Measurements from ENCODE around the gene TCP11. TPM values are rescaled to one million over a fixed set of nuclear protein-coding genes. Genes with fewer than 3 reads are reported as not detected.
"Not testable (repeated sequence)": the region's sequence is repeated elsewhere in the genome, so short reads cannot be mapped to it uniquely, and the experiment has no call there.

Gene TCP11
- total RNA-seq, 1 donor from 2014 or later, result not detected

DNA sequence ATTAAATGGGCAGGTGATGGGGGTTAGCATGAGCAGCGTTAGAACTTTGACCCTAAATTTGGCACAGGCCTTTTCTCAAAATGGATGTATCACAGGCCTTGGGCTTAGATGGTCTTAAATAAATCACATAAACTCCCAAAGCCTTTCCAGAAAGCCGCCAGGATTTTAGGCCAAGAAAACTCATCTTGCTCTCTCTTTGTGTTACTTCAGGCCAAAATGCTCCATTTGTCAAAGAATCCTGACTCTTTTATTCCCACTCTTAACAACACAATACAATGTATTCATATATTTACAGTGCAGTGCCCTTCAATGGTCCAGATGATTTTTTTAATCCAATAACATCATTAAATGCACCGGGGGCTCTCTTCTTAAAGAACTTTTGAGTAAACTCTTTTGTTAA, 5.9 kb upstream of the TCP11 start:
- peaks cover 30% of the 10 kb centered on the region for H3K4me1 Mint-ChIP-seq
- no peaks in the 10 kb centered on the region for H3K36me3 Mint-ChIP-seq (ENCODE audit: low read depth)
- intact Hi-C loops (cut with micrococcal nuclease), result no loop called here
- H3K9me3 Mint-ChIP-seq, result no peaks in the 10 kb centered on the region
- peaks cover 3% of the 10 kb centered on the region for H3K27me3 Mint-ChIP-seq
- no peak for DNase-seq
- no peak overlapping the region for H3K4me3 Mint-ChIP-seq
- H3K27ac Mint-ChIP-seq, result no peak overlapping the region

- peak; percentile 72 for DNase-seq
- intact Hi-C loops (cut with micrococcal nuclease), result loop anchor here (1.0 kb wide), 1 partner anchor 59 kb away; no protein-coding TSS in a partner anchor
- H3K36me3 Mint-ChIP-seq (ENCODE audit: low read depth), result no peaks in the 10 kb centered on the region
Observed at GRCh38 chr6:35146453-35146852, 5.3 kb upstream of the TCP11 start.

DNA sequence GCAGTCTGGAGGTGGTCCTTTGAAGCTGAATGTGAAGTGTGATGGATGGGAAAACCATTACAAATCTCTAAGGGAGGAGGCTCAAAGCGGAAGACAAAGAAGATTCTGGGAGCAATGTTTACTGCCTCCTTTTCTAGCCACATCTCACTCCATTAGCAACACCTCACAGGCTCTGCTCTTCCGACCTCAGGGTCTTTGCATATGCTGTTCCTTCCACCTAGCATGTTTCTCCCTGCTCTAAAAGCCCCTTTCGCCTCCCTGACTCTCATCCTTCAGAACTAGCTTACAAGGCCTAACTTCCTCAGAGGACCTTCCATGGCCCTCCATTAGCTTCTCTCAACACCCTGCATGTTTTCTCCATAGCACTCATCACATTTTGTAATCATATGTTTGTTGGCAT, 4.6 kb upstream of the TCP11 start:
- Mint-ChIP-seq H3K9me3 (no peaks in the 10 kb centered on the region), H3K36me3 (ENCODE audit: low read depth) (no peaks in the 10 kb centered on the region), H3K27ac (no peak overlapping the region), H3K27me3 (peaks cover 6% of the 10 kb centered on the region), H3K4me1 (peaks cover 34% of the 10 kb centered on the region), H3K4me3 (no peak overlapping the region)
- no peak for DNase-seq
- intact Hi-C loops (cut with micrococcal nuclease), result loop anchor here (1.0 kb wide), 1 partner anchor 60 kb away; no protein-coding TSS in a partner anchor

More at GRCh38 chr6:35146453-35146852, 5.3 kb upstream of the TCP11 start:
- no peaks in the 10 kb centered on the region for H3K9me3 Mint-ChIP-seq
- no peak overlapping the region for H3K4me3 Mint-ChIP-seq
- H3K4me1 Mint-ChIP-seq, result peaks cover 33% of the 10 kb centered on the region
- peaks cover 6% of the 10 kb centered on the region for H3K27me3 Mint-ChIP-seq
- no peak overlapping the region for H3K27ac Mint-ChIP-seq

DNA sequence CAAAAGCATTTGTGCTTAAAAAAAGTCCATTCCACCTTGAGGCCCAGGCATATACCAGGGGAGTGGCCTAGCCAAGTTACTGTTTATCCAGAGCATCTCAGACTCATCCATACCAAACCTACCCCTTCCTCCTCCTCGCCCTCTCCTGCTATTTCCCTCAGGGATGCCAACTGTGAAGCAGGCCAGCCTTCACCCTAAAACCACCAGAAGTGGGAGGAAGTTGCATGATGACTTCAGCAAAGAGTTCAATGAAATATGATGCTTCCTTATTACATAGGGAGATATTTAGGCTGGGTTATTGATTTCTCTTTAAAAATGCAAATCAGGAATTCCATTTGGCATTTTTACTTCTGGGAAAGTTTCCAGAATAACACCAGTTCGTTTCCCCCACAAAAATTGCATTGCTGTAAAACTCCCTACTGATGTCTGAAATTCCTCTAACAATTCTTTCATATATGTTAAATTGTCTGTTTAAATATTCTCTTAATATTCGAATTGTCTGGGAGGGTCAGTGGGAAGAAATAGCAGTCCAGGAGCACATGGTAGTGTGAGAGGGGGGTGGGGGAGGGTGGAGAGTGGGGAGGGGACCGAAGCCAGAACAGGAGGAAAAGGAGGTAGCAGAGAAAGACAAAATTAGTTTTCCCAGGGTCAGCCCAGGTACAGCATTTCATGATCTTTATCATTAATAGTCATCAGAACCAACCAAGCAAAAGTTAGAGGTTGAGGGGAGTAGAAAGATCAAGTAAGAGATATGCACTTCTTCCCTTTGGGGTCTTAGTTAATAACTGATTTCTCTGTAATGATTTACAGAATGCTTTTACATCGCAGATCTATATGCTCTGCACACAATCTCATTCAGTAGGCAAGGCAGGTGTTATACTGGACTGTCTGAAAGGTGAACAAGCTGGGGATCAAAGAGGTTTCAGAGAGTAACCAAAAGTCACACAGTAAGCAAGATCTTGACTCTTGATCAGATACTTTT, 1.7 kb upstream of the TCP11 start:
- Mint-ChIP-seq H3K27ac (no peak overlapping the region), H3K4me3 (no peak overlapping the region), H3K9me3 (no peaks in the 10 kb centered on the region), H3K27me3 (peaks cover 25% of the 10 kb centered on the region), H3K4me1 (peaks cover 25% of the 10 kb centered on the region), H3K36me3 (ENCODE audit: low read depth) (no peaks in the 10 kb centered on the region)
- no peak for DNase-seq
- intact Hi-C loops (cut with micrococcal nuclease), result no loop called here

- intact Hi-C loops (cut with micrococcal nuclease), result loop anchor here (2.0 kb wide), 2 partner anchors 100 to 154 kb away; no protein-coding TSS in a partner anchor
- peak overlapping the region; percentile 45 for H3K4me3 Mint-ChIP-seq
- H3K9me3 Mint-ChIP-seq, result no peaks in the 10 kb centered on the region
- no peak for DNase-seq
- H3K36me3 Mint-ChIP-seq (ENCODE audit: low read depth), result no peaks in the 10 kb centered on the region
- H3K4me1 Mint-ChIP-seq, result peaks cover 19% of the 10 kb centered on the region
- H3K27me3 Mint-ChIP-seq, result peaks cover 26% of the 10 kb centered on the region
- peak overlapping the region; percentile 31 for H3K27ac Mint-ChIP-seq
Observed at GRCh38 chr6:35140639-35141006, 516 bp downstream of the TCP11 start.

DNA sequence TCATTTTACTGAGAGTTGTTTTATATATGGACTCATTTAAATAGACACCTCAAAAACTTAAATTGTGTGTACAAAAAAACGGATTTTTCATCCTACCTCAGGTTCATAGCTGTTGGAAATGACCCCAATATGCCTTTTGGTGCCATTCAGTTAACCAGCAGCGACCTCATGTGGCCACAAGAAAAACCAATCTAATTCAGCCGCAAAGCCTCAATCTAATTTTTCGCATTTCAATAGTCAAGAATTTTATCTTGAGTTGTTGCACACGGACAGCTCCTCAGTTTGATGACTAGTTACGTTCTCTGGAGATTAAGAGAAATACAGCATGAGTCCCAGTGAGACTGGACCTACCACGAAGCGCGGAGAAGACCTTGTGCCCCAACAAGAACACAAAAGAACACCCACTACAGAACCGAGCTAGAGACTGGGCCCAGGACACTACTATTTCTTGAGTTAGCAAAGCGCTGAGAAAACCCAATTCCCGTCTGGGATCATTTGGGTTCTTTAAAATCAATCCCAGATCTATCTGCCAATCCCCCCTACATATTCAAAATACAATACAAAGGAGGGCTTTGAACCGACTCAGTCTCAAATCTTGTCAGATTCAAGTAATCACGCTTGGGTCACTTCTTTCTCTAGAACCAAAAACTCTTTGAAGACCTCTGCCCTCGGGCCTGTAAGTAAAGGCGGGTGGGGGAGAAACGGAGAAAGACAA, 1.1 kb downstream of the TCP11 start:
- Mint-ChIP-seq H3K4me3 (peak overlapping the region; percentile 8), H3K27me3 (peaks cover 26% of the 10 kb centered on the region), H3K36me3 (ENCODE audit: low read depth) (no peaks in the 10 kb centered on the region), H3K4me1 (peaks cover 19% of the 10 kb centered on the region), H3K9me3 (no peaks in the 10 kb centered on the region), H3K27ac (peak overlapping the region; percentile 2)
- peak; percentile 81 for DNase-seq
- intact Hi-C loops (cut with micrococcal nuclease), result loop anchor here (2.0 kb wide), 2 partner anchors 101 to 153 kb away; no protein-coding TSS in a partner anchor

- DNase-seq, result no peak
- Mint-ChIP-seq H3K9me3 (no peaks in the 10 kb centered on the region), H3K27ac (no peak overlapping the region), H3K36me3 (ENCODE audit: low read depth) (no peaks in the 10 kb centered on the region), H3K27me3 (peaks cover 26% of the 10 kb centered on the region), H3K4me3 (no peak overlapping the region), H3K4me1 (peaks cover 19% of the 10 kb centered on the region)
- intact Hi-C loops (cut with micrococcal nuclease), result no loop called here
Observed at GRCh38 chr6:35139470-35139869, 1.7 kb downstream of the TCP11 start.

- H3K9me3 Mint-ChIP-seq; H3K36me3 Mint-ChIP-seq (ENCODE audit: low read depth); DNase-seq; H3K27ac Mint-ChIP-seq; intact Hi-C loops (cut with micrococcal nuclease); H3K4me3 Mint-ChIP-seq: not testable (repeated sequence)
- Mint-ChIP-seq H3K4me1 (peaks cover 17% of the 10 kb centered on the region), H3K27me3 (peaks cover 26% of the 10 kb centered on the region)
Observed at GRCh38 chr6:35138191-35138590, 2.9 kb downstream of the TCP11 start.

DNA sequence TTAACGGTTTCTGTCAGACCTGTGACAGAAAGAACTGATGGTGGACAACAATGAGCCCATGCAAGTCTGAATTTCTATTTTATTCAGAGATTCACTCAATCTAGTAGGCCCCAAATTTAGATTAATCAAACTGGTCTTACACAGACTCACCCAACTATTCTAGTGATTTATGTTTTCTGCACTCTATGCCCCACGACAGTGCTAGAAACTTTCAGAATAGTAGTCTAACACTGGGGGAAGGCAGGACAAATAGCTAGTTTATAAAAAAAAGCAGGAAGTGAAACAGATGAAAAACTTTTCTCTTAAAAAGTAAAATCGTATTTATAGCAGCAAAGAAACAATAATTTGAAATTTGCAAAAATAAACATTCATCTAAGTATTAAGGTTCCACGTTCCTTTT, 5.0 kb downstream of the TCP11 start:
- no peak overlapping the region for H3K27ac Mint-ChIP-seq
- H3K4me1 Mint-ChIP-seq, result peaks cover 8% of the 10 kb centered on the region
- H3K36me3 Mint-ChIP-seq (ENCODE audit: low read depth), result no peaks in the 10 kb centered on the region
- H3K9me3 Mint-ChIP-seq, result no peaks in the 10 kb centered on the region
- DNase-seq, result no peak
- H3K27me3 Mint-ChIP-seq, result peaks cover 26% of the 10 kb centered on the region
- H3K4me3 Mint-ChIP-seq, result no peak overlapping the region
- intact Hi-C loops (cut with micrococcal nuclease), result no loop called here

- Mint-ChIP-seq H3K27me3 (peaks cover 23% of the 10 kb centered on the region), H3K4me3 (no peak overlapping the region), H3K9me3 (no peaks in the 10 kb centered on the region), H3K36me3 (ENCODE audit: low read depth) (no peaks in the 10 kb centered on the region), H3K27ac (no peak overlapping the region), H3K4me1 (no peaks in the 10 kb centered on the region)
- intact Hi-C loops (cut with micrococcal nuclease), result no loop called here
- no peak for DNase-seq
Observed at GRCh38 chr6:35128496-35128895, 12.6 kb downstream of the TCP11 start.

GRCh38 chr6:35128042-35128441, 13.1 kb downstream of the TCP11 start:
- intact Hi-C loops (cut with micrococcal nuclease), result no loop called here
- no peaks in the 10 kb centered on the region for H3K4me1 Mint-ChIP-seq
- DNase-seq, result no peak
- no peaks in the 10 kb centered on the region for H3K36me3 Mint-ChIP-seq (ENCODE audit: low read depth)
- H3K27me3 Mint-ChIP-seq, result peaks cover 23% of the 10 kb centered on the region
- no peak overlapping the region for H3K4me3 Mint-ChIP-seq
- no peak overlapping the region for H3K27ac Mint-ChIP-seq
- H3K9me3 Mint-ChIP-seq, result no peaks in the 10 kb centered on the region

GRCh38 chr6:35124356-35124755, 16.8 kb downstream of the TCP11 start:
- intact Hi-C loops (cut with micrococcal nuclease), result no loop called here
- Mint-ChIP-seq H3K27me3 (peaks cover 19% of the 10 kb centered on the region), H3K27ac (no peak overlapping the region), H3K36me3 (ENCODE audit: low read depth) (no peaks in the 10 kb centered on the region), H3K4me1 (no peaks in the 10 kb centered on the region), H3K9me3 (no peaks in the 10 kb centered on the region), H3K4me3 (no peak overlapping the region)
- DNase-seq, result no peak

DNA sequence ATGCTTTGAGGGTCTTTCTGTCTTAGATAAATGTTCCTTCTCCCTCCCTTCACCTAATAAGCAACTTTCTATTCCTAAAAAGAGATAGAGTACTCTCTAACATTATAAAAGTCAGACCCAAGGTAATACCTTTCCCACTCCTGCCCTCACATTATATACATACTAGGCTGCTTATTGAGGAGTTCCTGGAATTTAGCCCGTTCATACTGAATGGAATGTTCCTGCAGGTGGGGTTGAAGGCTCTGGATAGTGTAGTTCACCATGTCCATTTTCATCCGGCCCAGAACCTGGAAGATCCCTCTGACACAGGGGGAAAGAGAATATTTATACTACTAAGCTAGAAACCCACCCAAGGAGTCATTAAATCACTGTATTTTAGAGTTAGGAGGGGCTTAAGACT, 20.4 kb downstream of the TCP11 start:
- DNase-seq, result no peak
- no peak overlapping the region for H3K27ac Mint-ChIP-seq
- no peaks in the 10 kb centered on the region for H3K9me3 Mint-ChIP-seq
- no peak overlapping the region for H3K4me3 Mint-ChIP-seq
- H3K4me1 Mint-ChIP-seq, result no peaks in the 10 kb centered on the region
- H3K27me3 Mint-ChIP-seq, result peaks cover 14% of the 10 kb centered on the region
- intact Hi-C loops (cut with micrococcal nuclease), result no loop called here
- H3K36me3 Mint-ChIP-seq (ENCODE audit: low read depth), result no peaks in the 10 kb centered on the region

- peaks cover 4% of the 10 kb centered on the region for H3K27me3 Mint-ChIP-seq
- no peak overlapping the region for H3K4me3 Mint-ChIP-seq
- no peaks in the 10 kb centered on the region for H3K4me1 Mint-ChIP-seq
- intact Hi-C loops (cut with micrococcal nuclease), result no loop called here
- DNase-seq, result no peak
- H3K9me3 Mint-ChIP-seq, result peaks cover 11% of the 10 kb centered on the region
- no peaks in the 10 kb centered on the region for H3K36me3 Mint-ChIP-seq (ENCODE audit: low read depth)
- H3K27ac Mint-ChIP-seq, result no peak overlapping the region
Observed at GRCh38 chr6:35108309-35108885, 32.7 kb downstream of the TCP11 start.

Data from activated CD4-positive, alpha-beta T cell treated with anti-CD3 and anti-CD28 coated beads, Interleukin-2, amount 10 ng/mL, durations not matched to agents 24 days and 14 days (primary cell).